Endothelial cell of umbilical vein (primary cell): ENCODE data around the gene PCID2. TPM values are rescaled to one million over a fixed set of nuclear protein-coding genes. Genes with fewer than 3 reads are reported as not detected.

ENCODE experiments used
- BruUV-seq: library from RNA; stranded (reverse); fragments of 400-500 nt; replicated peaks from 2 replicates; lab custom pipeline; 2021; lab: Mats Ljungman, UMichigan
- CTCF ChIA-PET: fragments of 300-600, 350-600 bp; sonication (Branson Sonifier 250); formaldehyde crosslinking; loops from one replicate; lab custom pipeline; 2021; ENCODE audit warnings: antibody characterized with exemption, inconsistent platforms; lab: Charles Lee
- POLR2A ChIA-PET: fragments of 300-600, 350-600 bp; sonication (Branson Sonifier 250); formaldehyde crosslinking; loops from one replicate; lab custom pipeline; 2021; ENCODE audit warnings: antibody characterized with exemption, inconsistent platforms; lab: Charles Lee
- DNase-seq: peaks from one replicate; pipeline ENCODE4 v3.0.0-alpha.2; 2011; ENCODE audit warnings: low read depth, low spot score
- FAIRE-seq: peaks from 2 replicates; lab custom pipeline; 2011; peaks lifted over from hg19 to GRCh38; lab: Jason Lieb, UNC
- H2AFZ ChIP-seq: 2 replicates; pipeline ENCODE4 v1.6.0; 2012; ENCODE audit warnings: low read depth, low read length, control low read depth, inconsistent platforms
- H3K27ac ChIP-seq: 2 replicates; pipeline ENCODE4 v1.5.1; 2011; ENCODE audit warnings: low read depth, mild to moderate bottlenecking, control low read depth, low read length, moderate library complexity; ENCODE audit not compliant: insufficient read depth
- H3K27me3 ChIP-seq, 2 experiments: 2 replicates each; pipeline versions ENCODE4 v1.6.0 to v1.6.1; 2011; ENCODE audit warnings: low read length in 2 of 2, mixed read lengths in 1 of 2; ENCODE audit not compliant: control insufficient read depth in 2 of 2, insufficient read depth in 2 of 2
- H3K36me3 ChIP-seq, 2 experiments: 2 replicates in 1 of 2; 3 replicates in 1 of 2; pipeline ENCODE4 v1.5.1; 2011; ENCODE audit warnings: low read length in 2 of 2, mild to moderate bottlenecking in 1 of 2, moderate library complexity in 1 of 2; ENCODE audit not compliant: control insufficient read depth in 2 of 2, insufficient read depth in 2 of 2; ENCODE audit errors: extremely low read depth in 1 of 2
- H3K4me1 ChIP-seq: 3 replicates; pipeline ENCODE4 v1.5.1; 2011; ENCODE audit warnings: mild to moderate bottlenecking, low read length; ENCODE audit not compliant: control insufficient read depth, insufficient read depth; ENCODE audit errors: extremely low read depth
- H3K4me2 ChIP-seq: 2 replicates; pipeline ENCODE4 v1.6.1; 2011; ENCODE audit warnings: low read length, control low read depth, mixed read lengths; ENCODE audit not compliant: insufficient read depth
- H3K4me3 ChIP-seq, 3 experiments: fragments of 200-600 bp in 1 of 3; sonication (generic), shearing (Covaris generic) in 1 of 3; replicated peaks in 1 of 3; 2 replicates each; pipeline ENCODE4 v1.5.1; 2011 to 2016; ENCODE audit warnings: control low read depth in 3 of 3, low read length in 3 of 3, mild to moderate bottlenecking in 2 of 3, inconsistent platforms in 1 of 3, low read depth in 1 of 3, moderate library complexity in 1 of 3; ENCODE audit not compliant: insufficient read depth in 1 of 3
- H3K79me2 ChIP-seq: 2 replicates; pipeline ENCODE4 v1.6.0; 2012; ENCODE audit warnings: low read length, inconsistent platforms; ENCODE audit not compliant: control insufficient read depth, insufficient read depth
- H3K9ac ChIP-seq: replicated peaks from 2 replicates; pipeline ENCODE3; 2011; ENCODE audit warnings: low read length, control low read depth; ENCODE audit not compliant: insufficient read depth; ENCODE audit errors: extremely low read depth
- H3K9me1 ChIP-seq: replicated peaks from 3 replicates; pipeline ENCODE4 v1.6.0; 2011; ENCODE audit warnings: mild to moderate bottlenecking, low read length; ENCODE audit not compliant: control insufficient read depth, insufficient read depth; ENCODE audit errors: extremely low read depth
- H3K9me3 ChIP-seq: replicated peaks from 2 replicates; pipeline ENCODE4 v1.5.1; 2012; ENCODE audit warnings: low read length, inconsistent platforms; ENCODE audit not compliant: control insufficient read depth, insufficient read depth
- H4K20me1 ChIP-seq: replicated peaks from 2 replicates; pipeline ENCODE3; 2011; ENCODE audit warnings: mild to moderate bottlenecking, low read length; ENCODE audit not compliant: control insufficient read depth, insufficient read depth; ENCODE audit errors: extremely low read depth
- CTCF ChIP-seq, 2 donors: IDR thresholded peaks; 1 replicate in 1 of 2; 2 replicates in 1 of 2; pipeline ENCODE4 v1.5.1; 2011; ENCODE audit warnings: low read length in 2 of 2, mild to moderate bottlenecking in 2 of 2, moderate library complexity in 2 of 2, control low read depth in 1 of 2, inconsistent platforms in 1 of 2, low read depth in 1 of 2; ENCODE audit not compliant: insufficient read depth in 1 of 2; ENCODE audit errors: extremely low read depth in 1 of 2
- GATA2 ChIP-seq: IDR thresholded peaks from 2 replicates; pipeline ENCODE4 v1.7.0; 2011; ENCODE audit warnings: low read depth, mild to moderate bottlenecking, moderate library complexity, mixed read lengths, low read length; ENCODE audit not compliant: insufficient read length, insufficient read depth
- JUN ChIP-seq: IDR thresholded peaks from 2 replicates; pipeline ENCODE4 v1.6.1; 2011; ENCODE audit warnings: borderline replicate concordance, low read depth; ENCODE audit not compliant: insufficient read length, insufficient read depth
- MAX ChIP-seq: IDR thresholded peaks from 2 replicates; pipeline ENCODE4 v1.6.1; 2011; ENCODE audit not compliant: insufficient read depth, insufficient read length
- MYC ChIP-seq: IDR thresholded peaks from one replicate; pipeline ENCODE4 v1.6.1; 2011; ENCODE audit warnings: mild to moderate bottlenecking, low read depth, low read length
- POLR2A ChIP-seq: IDR thresholded peaks from 2 replicates; pipeline ENCODE4 v1.6.1; 2012; ENCODE audit warnings: low read depth, mild to moderate bottlenecking, control low read depth, low read length
- dilution Hi-C: fragments of 300-500 bp; cut with MboI; formaldehyde crosslinking; loops from one replicate; pipeline ENCODE4 v1.15.0; 2019; ENCODE audit warnings: low sequenced_read_pairs; ENCODE audit not compliant: extremely low pct_ligation_motif_present
- intact Hi-C: fragments of 100-400 bp; cut with micrococcal nuclease; formaldehyde crosslinking; loops from one replicate; pipeline ENCODE4 v1.10.0; 2022
- polyA plus RNA-seq, 4 experiments: library from polyadenylated mRNA; depleted of rRNA in 3 of 4; stranded (reverse) in 3 of 4; unstranded in 1 of 4; fragments of >200 nt; gene quantifications; 2 replicates each; pipeline versions ENCODE4 v1.2.1 to v1.2.3, GENCODE V29; 2011 to 2012; ENCODE audit warnings: missing spikeins in 1 of 4
- total RNA-seq: library from RNA; stranded (reverse); gene quantifications from 2 replicates; pipeline ENCODE4 v1.2.3, GENCODE V29; 2021

Gene PCID2
- total and polyA plus RNA-seq, 2 donors (not counting 3 experiments of a cell fraction or from before 2014, with no cell fraction given): 52.1 to 55.6 TPM

GRCh38 chr13:113231306-113232207 is 23.1 kb upstream of the PCID2 start:
- no peak overlapping the region for H3K4me2 ChIP-seq
- peaks cover 12 to 25% of the 10 kb centered on the region in 2 experiments for H3K36me3 ChIP-seq
- no peak overlapping the region for H3K9ac ChIP-seq
- dilution Hi-C loops (no loop called here), intact Hi-C loops (no loop called here)
- FAIRE-seq (no peak), DNase-seq (no peak)
- H4K20me1 ChIP-seq: no peaks in the 10 kb centered on the region
- H3K9me1 ChIP-seq: no peaks in the 10 kb centered on the region
- H3K79me2 ChIP-seq: peaks cover 2% of the 10 kb centered on the region
- no peak overlapping the region for H2AFZ ChIP-seq
- no peaks in the 10 kb centered on the region for H3K9me3 ChIP-seq
- H3K27ac ChIP-seq: no peak overlapping the region
- no TSS peak for BruUV-seq
- POLR2A ChIA-PET: no interaction called here
- no peaks in the 10 kb centered on the region for H3K4me1 ChIP-seq
- TF ChIP-seq MAX: no peak
- TF ChIP-seq MYC: no peak
- no peak for TF ChIP-seq CTCF (IDR thresholded peaks at IDR 0.05; ENCODE audit: extremely low read depth in 1 of 2, insufficient read depth in 1 of 2, low read depth in 1 of 2, low read length in 2 of 2)
- TF ChIP-seq GATA2: no peak
- no peak for TF ChIP-seq POLR2A
- no peak for TF ChIP-seq JUN
- CTCF ChIA-PET: interaction anchor here (1.0 kb wide), 1 partner anchor 18 kb away, joined by 4 read pairs; no protein-coding TSS in a partner anchor
- no peak overlapping the region for H3K4me3 ChIP-seq
- H3K27me3 ChIP-seq: no peaks in the 10 kb centered on the region
